ENCODE measurements around the gene PDGFB. TPM values are rescaled to one million over a fixed set of nuclear protein-coding genes. Genes with fewer than 3 reads are reported as not detected.
A peak's percentile ranks its signal among the peaks of the same experiment; 100 is the strongest.

Gene PDGFB
- total RNA-seq, 1 experiment from 2014 or later = not detected

- no peak for DNase-seq (ENCODE audit: extremely low read depth, low read depth)
Measured at GRCh38 chr22:39214006-39214382, 30.8 kb downstream of the PDGFB start.

- DNase-seq (ENCODE audit: extremely low read depth, low read depth) = no peak
Measured at GRCh38 chr22:39212721-39213376, 31.9 kb downstream of the PDGFB start.

- no peak for DNase-seq (ENCODE audit: extremely low read depth, low read depth)
Measured at GRCh38 chr22:39209756-39210155, 35.0 kb downstream of the PDGFB start.

- no peak for DNase-seq (ENCODE audit: extremely low read depth, low read depth)
Measured at GRCh38 chr22:39208013-39208680, 36.6 kb downstream of the PDGFB start.

GRCh38 chr22:39207141-39208012 is 37.4 kb downstream of the PDGFB start:
- DNase-seq (ENCODE audit: extremely low read depth, low read depth) = no peak

- DNase-seq (ENCODE audit: extremely low read depth, low read depth) = no peak
Measured at GRCh38 chr22:39206491-39206890, 38.3 kb downstream of the PDGFB start.

- peak; percentile 45 for DNase-seq (ENCODE audit: extremely low read depth, low read depth)
Measured at GRCh38 chr22:39205344-39206021, 39.3 kb downstream of the PDGFB start.

GRCh38 chr22:39204216-39204615 is 40.6 kb downstream of the PDGFB start:
- DNase-seq (ENCODE audit: extremely low read depth, low read depth) = no peak

- no peak for DNase-seq (ENCODE audit: extremely low read depth, low read depth)
Measured at GRCh38 chr22:39197578-39197977, 47.2 kb downstream of the PDGFB start.

GRCh38 chr22:39194098-39194497 is 50.7 kb downstream of the PDGFB start:
- DNase-seq (ENCODE audit: extremely low read depth, low read depth) = no peak

GRCh38 chr22:39188809-39189208 is 56.0 kb downstream of the PDGFB start:
- no peak for DNase-seq (ENCODE audit: extremely low read depth, low read depth)

GRCh38 chr22:39185601-39186012 is 59.2 kb downstream of the PDGFB start:
- DNase-seq (ENCODE audit: extremely low read depth, low read depth) = no peak

GRCh38 chr22:39184586-39185577 is 59.9 kb downstream of the PDGFB start:
- no peak for DNase-seq (ENCODE audit: extremely low read depth, low read depth)

GRCh38 chr22:39183991-39184585 is 60.7 kb downstream of the PDGFB start:
- DNase-seq (ENCODE audit: extremely low read depth, low read depth) = no peak

- no peak for DNase-seq (ENCODE audit: extremely low read depth, low read depth)
Measured at GRCh38 chr22:39182478-39183030, 62.2 kb downstream of the PDGFB start.

- no peak for DNase-seq (ENCODE audit: extremely low read depth, low read depth)
Measured at GRCh38 chr22:39181778-39182177, 63.0 kb downstream of the PDGFB start.

- DNase-seq (ENCODE audit: extremely low read depth, low read depth) = no peak
Measured at GRCh38 chr22:39181356-39181755, 63.4 kb downstream of the PDGFB start.

GRCh38 chr22:39179841-39180335 is 64.9 kb downstream of the PDGFB start:
- no peak for DNase-seq (ENCODE audit: extremely low read depth, low read depth)

GRCh38 chr22:39179401-39179827 is 65.4 kb downstream of the PDGFB start:
- DNase-seq (ENCODE audit: extremely low read depth, low read depth) = no peak
